GM12874 (cell line): Measurements from ENCODE around the gene TMEM176B.

ENCODE experiments used
- CTCF ChIP-seq: IDR thresholded peaks from 2 replicates; pipeline ENCODE4 v1.5.1; 2011; ENCODE audit warnings: low read depth, mild to moderate bottlenecking, control low read depth, low read length, moderate library complexity; ENCODE audit not compliant: insufficient read depth

TMEM176B gene

DNA sequence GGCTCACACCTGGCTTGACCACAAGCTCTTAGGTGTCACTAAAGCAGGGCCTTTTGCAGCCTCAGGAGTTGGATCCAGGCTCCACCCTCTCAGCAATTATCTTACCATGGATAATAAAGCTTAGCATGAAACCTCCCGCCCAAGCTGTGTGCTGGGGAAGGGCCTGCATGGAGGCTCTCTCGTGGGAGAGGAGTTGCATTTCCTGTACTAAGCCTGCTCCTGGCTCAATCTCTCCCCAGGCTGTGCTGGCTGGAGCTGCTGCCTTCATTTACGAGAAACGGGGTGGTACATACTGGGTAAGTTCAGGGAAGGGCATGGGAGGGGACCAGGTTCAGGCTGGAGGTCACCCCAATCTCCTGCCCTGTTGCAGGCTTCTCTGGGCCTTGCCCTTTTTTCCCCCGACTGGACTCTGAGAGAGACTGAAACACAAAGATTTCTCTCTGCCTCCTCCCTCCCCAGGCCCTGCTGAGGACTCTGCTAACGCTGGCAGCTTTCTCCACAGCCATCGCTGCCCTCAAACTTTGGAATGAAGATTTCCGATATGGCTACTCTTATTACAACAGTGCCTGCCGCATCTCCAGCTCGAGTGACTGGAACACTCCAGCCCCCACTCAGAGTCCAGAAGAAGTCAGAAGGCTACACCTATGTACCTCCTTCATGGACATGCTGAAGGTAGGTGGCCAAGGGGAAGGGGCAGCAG, 3.1 kb upstream of the TMEM176B start:
- no peak for TF ChIP-seq CTCF

DNA sequence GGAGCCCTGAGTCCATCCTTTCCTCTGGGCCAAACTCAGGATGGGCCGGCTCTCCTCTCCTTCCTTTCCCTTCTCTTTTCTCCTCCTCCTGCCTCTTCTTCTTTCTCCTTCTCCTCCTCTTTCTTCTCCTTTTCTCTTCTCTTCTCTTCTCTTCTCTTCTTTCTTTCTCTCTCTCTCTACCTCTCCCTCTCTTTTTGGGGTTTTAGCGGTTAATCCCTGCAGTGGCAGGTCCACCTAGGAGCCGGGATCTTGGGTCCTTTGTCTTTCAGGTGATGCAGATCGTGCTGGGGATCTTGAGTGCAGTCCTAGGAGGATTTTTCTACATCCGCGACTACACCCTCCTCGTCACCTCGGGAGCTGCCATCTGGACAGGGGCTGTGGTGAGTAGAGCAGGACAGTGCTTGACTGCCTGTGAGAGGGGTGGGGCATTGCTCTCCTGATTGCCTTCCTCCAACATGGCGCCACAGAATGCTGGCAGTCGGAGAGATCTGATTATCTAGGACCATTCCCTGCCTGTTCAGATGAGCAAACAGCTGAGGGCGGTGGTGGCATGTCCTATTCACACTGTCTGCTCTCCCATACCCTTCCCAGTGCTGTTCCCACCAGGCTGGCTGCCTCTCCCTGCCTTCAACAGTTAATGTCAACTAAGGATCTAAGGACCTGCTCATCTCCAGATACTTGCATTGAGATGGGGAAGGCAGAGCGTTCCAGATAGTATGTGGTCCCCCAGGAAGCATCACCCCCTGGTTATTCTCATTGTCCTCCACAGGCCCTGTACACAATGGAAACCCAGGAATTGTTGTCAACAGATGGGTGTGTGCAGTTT, 2.0 kb upstream of the TMEM176B start:
- no peak for TF ChIP-seq CTCF

DNA sequence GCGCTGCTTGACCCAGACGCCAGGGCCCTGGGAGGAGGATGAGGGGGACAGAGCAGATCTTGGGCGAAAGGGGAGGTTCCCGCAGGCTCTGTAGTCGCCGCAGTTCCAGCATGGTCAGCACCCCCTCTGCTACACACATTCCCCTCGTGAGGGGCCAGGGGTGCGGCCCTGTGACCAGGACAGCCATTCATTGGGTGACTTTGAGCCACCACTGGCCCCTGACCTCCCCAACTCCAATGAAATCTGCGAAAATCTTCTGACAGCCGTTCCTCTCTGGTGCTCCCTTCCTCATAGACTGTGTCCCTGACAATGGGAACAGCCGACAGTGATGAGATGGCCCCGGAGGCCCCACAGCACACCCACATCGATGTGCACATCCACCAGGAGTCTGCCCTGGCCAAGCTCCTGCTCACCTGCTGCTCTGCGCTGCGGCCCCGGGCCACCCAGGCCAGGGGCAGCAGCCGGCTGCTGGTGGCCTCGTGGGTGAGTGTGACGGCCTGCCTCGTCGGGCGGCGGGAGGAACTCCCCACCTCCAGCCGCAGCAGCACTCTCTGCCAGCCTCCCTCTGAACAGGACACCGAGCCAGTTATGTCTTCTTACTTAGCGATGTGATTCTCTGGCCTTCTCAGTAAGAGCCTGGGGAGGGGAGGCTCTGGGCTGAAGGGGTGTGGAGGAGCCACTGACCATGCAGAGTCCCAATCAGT, 1.2 kb upstream of the TMEM176B start:
- no peak for TF ChIP-seq CTCF

DNA sequence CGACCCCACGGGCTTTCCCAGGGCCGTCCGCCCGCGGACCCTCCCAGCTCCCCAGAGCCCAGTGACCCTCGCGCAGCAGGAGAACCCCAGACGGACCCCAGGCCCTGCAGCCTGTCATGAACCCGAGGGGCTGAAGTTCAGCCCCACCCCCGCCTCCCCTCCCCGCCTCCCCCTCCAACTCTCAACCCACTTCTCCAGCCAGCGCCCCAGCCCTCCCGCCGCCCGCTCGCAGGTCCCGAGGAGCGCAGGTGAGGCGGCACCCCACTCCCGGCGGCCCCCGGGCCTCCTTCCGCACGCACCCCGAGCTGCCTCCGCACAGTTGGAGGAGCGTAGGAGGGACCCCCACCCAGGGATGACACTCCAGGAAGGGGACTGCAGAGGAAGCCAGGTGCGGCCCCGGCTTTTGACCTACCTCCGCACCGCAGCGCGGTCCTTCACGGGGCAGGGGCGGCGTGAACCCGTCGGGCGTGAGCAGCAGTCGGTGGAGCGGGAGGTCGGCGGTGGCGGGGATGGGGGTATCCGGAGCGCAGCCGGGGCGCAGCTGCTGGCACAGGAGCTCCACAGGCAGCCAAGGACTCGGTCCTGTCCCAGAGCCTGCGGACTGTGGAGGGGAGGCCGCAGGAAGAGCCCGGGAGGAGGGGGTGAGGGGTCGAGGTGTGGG, 547 bp upstream of the TMEM176B start, which contains the start of gene TMEM176A:
Gene TMEM176A (plus strand): TSS at position 189 of the 661 bp plus-strand sequence. CDS start 782 bp downstream, outside the sequence.
- TF ChIP-seq CTCF, result no peak

GRCh38 chr7:150799156-150799555, 1.0 kb downstream of the TMEM176B start:
- TF ChIP-seq CTCF, result no peak

DNA sequence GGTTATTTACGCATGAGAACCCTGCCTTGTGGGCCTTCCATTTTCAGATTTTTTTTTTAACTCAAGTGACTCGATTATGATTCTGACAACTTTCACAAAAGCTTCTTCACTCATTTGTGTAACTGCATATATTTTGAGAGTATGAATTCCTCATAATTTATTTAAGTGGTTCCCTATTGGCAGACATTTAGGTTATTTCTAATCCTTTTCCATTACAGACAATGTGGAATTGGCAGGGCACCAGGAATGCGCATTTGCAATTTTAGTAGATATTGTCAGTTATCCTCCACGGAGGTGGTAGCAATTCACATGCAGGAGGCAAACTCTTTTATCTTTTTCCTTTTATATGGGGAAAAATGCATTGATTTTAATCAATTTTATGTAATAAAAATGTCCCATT, 2.5 kb downstream of the TMEM176B start:
- no peak for TF ChIP-seq CTCF
